Ectodermal cell (in vitro differentiated cells): Measurements from ENCODE around the gene DHX36.
A peak's percentile ranks its signal among the peaks of the same experiment; 100 is the strongest.

ENCODE experiments used
- H3K27ac ChIP-seq: 2 replicates; pipeline ENCODE4 v1.7.0; 2013; ENCODE audit warnings: mild to moderate bottlenecking, low read depth, low read length; ENCODE audit not compliant: insufficient read depth, poor library complexity, severe bottlenecking
- H3K27me3 ChIP-seq: 2 replicates; pipeline ENCODE4 v1.7.0; 2013; ENCODE audit warnings: mild to moderate bottlenecking, low read length; ENCODE audit not compliant: insufficient read depth, control insufficient read depth, poor library complexity, severe bottlenecking
- H3K36me3 ChIP-seq: one replicate; pipeline ENCODE4 v1.7.0; 2013; ENCODE audit warnings: low read length; ENCODE audit not compliant: control insufficient read depth, insufficient read depth
- H3K4me1 ChIP-seq: one replicate; pipeline ENCODE4 v1.7.0; 2013; ENCODE audit warnings: low read length; ENCODE audit not compliant: control insufficient read depth, insufficient read depth
- H3K4me3 ChIP-seq: 2 replicates; pipeline ENCODE4 v1.7.0; 2013; ENCODE audit warnings: low read depth, low read length, control low read depth; ENCODE audit not compliant: insufficient read depth
- H3K9me3 ChIP-seq: 2 replicates; pipeline ENCODE4 v1.7.0; 2013; ENCODE audit warnings: mild to moderate bottlenecking, low read length, moderate library complexity; ENCODE audit not compliant: control insufficient read depth
- whole genome bisulfite sequencing, 2 experiments: methylation state at CpG; one replicate each; pipeline ENCODE4 v1.1.7; 2013; ENCODE audit warnings: missing lambda C conversion rate in 2 of 2; 5-methylcytosine and 5-hydroxymethylcytosine counted together

DHX36 gene

DNA sequence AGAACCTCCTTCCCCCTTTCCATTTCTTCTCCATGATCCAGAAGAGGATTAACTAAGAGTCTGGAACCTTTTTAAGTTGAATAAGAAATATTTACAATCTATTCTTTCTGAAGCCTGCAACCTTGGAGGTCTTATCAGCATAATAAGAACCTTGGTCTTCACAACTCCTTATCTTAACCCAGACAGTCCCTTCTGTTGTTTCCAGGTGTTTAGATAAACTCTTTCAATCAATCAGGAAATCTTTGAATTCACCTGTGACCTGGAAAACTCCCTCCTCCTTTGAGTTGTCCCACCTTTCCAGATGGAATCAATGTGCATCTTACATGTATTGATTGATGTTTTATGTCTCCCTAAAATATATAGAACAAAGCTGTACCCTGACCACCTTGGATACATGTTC lies 3.6 kb upstream of the DHX36 start:
- Histone ChIP-seq H3K4me1 (no peaks in the 10 kb centered on the region), H3K9me3 (no peaks in the 10 kb centered on the region), H3K4me3 (no peak overlapping the region), H3K27ac (no peak overlapping the region), H3K27me3 (no peaks in the 10 kb centered on the region), H3K36me3 (no peaks in the 10 kb centered on the region)

DNA sequence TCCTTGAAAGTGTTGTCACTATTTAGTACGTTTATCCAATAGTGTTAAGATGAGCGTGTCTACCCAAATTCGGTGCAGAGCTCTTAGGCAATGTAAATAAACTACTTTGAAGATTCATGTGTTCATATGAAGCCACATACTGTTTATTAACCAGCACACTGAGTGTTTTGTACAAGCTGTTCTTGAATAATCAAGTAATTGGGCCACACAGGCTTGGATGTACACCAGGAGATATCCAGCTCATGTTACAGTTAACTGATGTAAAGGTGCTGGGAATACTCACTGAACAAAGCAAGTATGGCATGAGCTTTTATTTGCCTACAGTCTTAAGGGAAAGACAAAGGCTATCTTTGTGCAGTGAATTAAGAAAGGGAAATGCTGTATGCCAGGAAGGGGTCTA lies 632 bp upstream of the DHX36 start:
- 94 to 96% methylated on average over 3 of the region's 3 CpGs for WGBS, 2 experiments
- Histone ChIP-seq H3K27me3 (no peaks in the 10 kb centered on the region), H3K9me3 (no peaks in the 10 kb centered on the region), H3K4me1 (peaks cover 1% of the 10 kb centered on the region), H3K4me3 (peak overlapping the region; percentile 80), H3K27ac (no peak overlapping the region), H3K36me3 (peaks cover 3% of the 10 kb centered on the region)

- H3K4me3 ChIP-seq: no peak overlapping the region
- WGBS, 2 experiments: 89 to 94% methylated on average over 5 of the region's 5 CpGs
Observed at GRCh38 chr3:154316974-154317767, 7.1 kb downstream of the DHX36 start.

DNA sequence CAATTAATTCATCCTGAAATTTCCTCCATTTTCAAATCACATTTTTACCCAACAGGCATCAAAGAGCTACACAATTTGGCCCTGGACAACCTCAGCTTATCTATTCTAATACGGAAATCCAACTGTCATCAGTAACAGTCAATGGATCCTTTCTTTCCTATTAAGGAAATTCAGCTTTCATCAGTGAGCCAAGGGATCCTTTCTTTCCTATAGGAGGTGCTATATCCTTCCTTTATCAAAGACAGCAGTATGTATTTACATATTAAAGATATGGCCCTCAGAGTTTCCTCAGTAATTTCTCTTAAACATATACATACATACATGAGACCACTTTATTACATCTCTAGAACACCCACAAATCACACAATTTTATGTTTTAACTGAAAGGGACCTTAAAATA lies 10.1 kb downstream of the DHX36 start:
- H3K27ac ChIP-seq: no peak overlapping the region
- peaks cover 18% of the 10 kb centered on the region for H3K36me3 ChIP-seq
- 90 to 93% methylated on average over 1 of the region's 1 CpG for WGBS, 2 experiments
- no peak overlapping the region for H3K4me3 ChIP-seq
- no peaks in the 10 kb centered on the region for H3K4me1 ChIP-seq
- H3K9me3 ChIP-seq: no peaks in the 10 kb centered on the region
- H3K27me3 ChIP-seq: no peaks in the 10 kb centered on the region

More at GRCh38 chr3:154316974-154317767, 7.1 kb downstream of the DHX36 start:
- no peaks in the 10 kb centered on the region for H3K9me3 ChIP-seq
- no peaks in the 10 kb centered on the region for H3K27me3 ChIP-seq
- peaks cover 6% of the 10 kb centered on the region for H3K4me1 ChIP-seq
- H3K27ac ChIP-seq: no peak overlapping the region
- H3K36me3 ChIP-seq: peaks cover 18% of the 10 kb centered on the region

DNA sequence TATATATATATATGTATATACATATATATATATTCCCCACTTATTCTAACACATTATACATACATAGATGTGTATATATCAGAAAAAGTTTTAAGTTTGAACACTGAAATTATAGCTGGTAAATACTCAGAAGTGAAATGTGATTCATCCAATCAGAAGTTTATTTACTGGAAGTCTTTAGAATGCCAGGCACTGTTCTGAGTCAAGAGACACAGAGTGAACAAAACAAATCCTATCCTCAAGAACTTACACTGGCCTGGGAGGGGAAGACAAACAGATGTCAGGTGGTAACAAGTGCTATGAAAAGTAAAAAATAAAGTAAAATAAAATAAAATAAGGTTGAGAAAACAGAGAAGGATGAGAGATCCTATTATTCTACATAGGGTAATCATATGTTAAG lies 13.4 kb downstream of the DHX36 start:
- H3K9me3 ChIP-seq: no peaks in the 10 kb centered on the region
- no peaks in the 10 kb centered on the region for H3K4me1 ChIP-seq
- H3K4me3 ChIP-seq: no peak overlapping the region
- H3K27ac ChIP-seq: no peak overlapping the region
- H3K36me3 ChIP-seq: peaks cover 25% of the 10 kb centered on the region
- no peaks in the 10 kb centered on the region for H3K27me3 ChIP-seq

GRCh38 chr3:154307363-154307762 lies 16.9 kb downstream of the DHX36 start:
- Histone ChIP-seq H3K27ac (no peak overlapping the region), H3K9me3 (no peaks in the 10 kb centered on the region), H3K36me3 (peaks cover 33% of the 10 kb centered on the region), H3K27me3 (no peaks in the 10 kb centered on the region), H3K4me3 (no peak overlapping the region), H3K4me1 (no peaks in the 10 kb centered on the region)

GRCh38 chr3:154304936-154305335 lies 19.4 kb downstream of the DHX36 start:
- Histone ChIP-seq H3K4me3 (no peak overlapping the region), H3K9me3 (no peaks in the 10 kb centered on the region), H3K27me3 (no peaks in the 10 kb centered on the region), H3K36me3 (peaks cover 47% of the 10 kb centered on the region), H3K4me1 (no peaks in the 10 kb centered on the region), H3K27ac (no peak overlapping the region)
- 95 to 100% methylated on average over 2 to 3 of the region's 3 CpGs for WGBS, 2 experiments

DNA sequence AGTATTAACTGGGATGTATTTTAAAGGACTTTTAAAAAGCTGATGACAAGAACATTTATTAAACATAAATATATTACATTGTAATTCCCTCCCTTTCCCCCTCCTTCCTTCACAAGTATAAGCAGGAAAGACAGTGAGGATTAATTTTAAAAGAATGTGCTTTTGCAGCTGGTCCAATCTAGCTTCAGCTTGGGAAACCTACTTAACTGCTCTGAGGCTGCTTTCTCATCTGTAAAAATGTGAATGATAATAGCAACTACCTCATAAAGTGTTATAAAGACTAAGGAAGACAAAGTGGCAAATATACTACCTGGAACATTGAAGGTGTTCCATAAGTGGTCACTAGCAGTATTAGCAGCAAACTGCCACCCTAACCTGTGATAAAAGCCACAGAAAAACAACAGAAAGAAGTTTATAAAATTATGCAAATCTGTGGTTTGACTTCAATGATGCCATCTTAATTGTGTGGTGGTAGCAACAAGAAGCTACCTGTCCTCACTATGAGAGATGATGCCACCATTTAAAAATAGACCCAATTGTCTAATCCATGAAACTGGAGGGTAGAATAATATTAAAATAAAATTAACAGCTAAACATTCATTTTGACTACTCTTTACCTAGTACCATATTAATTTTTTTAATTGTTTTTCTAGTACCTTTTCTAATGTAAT lies 20.0 kb downstream of the DHX36 start:
- Histone ChIP-seq H3K27me3 (no peaks in the 10 kb centered on the region), H3K9me3 (no peaks in the 10 kb centered on the region), H3K36me3 (peaks cover 47% of the 10 kb centered on the region), H3K4me3 (no peak overlapping the region), H3K4me1 (no peaks in the 10 kb centered on the region), H3K27ac (no peak overlapping the region)

- H3K36me3 ChIP-seq: peaks cover 42% of the 10 kb centered on the region
Observed at GRCh38 chr3:154301561-154301960, 22.7 kb downstream of the DHX36 start.

GRCh38 chr3:154294016-154294415 lies 30.3 kb downstream of the DHX36 start:
- Histone ChIP-seq H3K4me3 (no peak overlapping the region), H3K27ac (no peak overlapping the region), H3K27me3 (no peaks in the 10 kb centered on the region), H3K9me3 (no peaks in the 10 kb centered on the region), H3K36me3 (peaks cover 43% of the 10 kb centered on the region), H3K4me1 (no peaks in the 10 kb centered on the region)
- WGBS, 2 experiments: 98 to 100% methylated on average over 1 to 2 of the region's 2 CpGs

More at GRCh38 chr3:154301561-154301960, 22.7 kb downstream of the DHX36 start:
- Histone ChIP-seq H3K27me3 (no peaks in the 10 kb centered on the region), H3K4me3 (no peak overlapping the region), H3K4me1 (no peaks in the 10 kb centered on the region), H3K27ac (no peak overlapping the region), H3K9me3 (no peaks in the 10 kb centered on the region)
- WGBS, 2 experiments: 97 to 100% methylated on average over 2 to 3 of the region's 3 CpGs
